SK-N-SH (cell line): ENCODE measurements around the gene CIB4. TPM values are rescaled to one million over a fixed set of nuclear protein-coding genes. Genes with fewer than 3 reads are reported as not detected.

Source experiments
- CTCF ChIA-PET: fragments of 300-600, 350-600 bp; formaldehyde crosslinking; extraction: SDS; loops from one replicate; lab custom pipeline; 2021; lab: Yijun Ruan, JAX
- POLR2A ChIA-PET: fragments of 350-600 bp; sonication (Branson Sonifier 250); formaldehyde crosslinking; extraction: SDS; loops from one replicate; lab custom pipeline; 2020; ENCODE audit warnings: antibody characterized with exemption, inconsistent platforms; lab: Yijun Ruan, JAX
- DNase-seq: peaks from one replicate; pipeline ENCODE4 v3.0.0; 2012
- H2AFZ ChIP-seq: fragments of 200-600 bp; sonication (generic); 2 replicates; pipeline ENCODE4 v1.8.1; 2016; ENCODE audit warnings: antibody characterized with exemption, mild to moderate bottlenecking, low read depth
- H3F3A ChIP-seq: fragments of 200-600 bp; sonication (generic); replicated peaks from 2 replicates; pipeline ENCODE3; 2016; ENCODE audit warnings: antibody characterized with exemption, mild to moderate bottlenecking; ENCODE audit not compliant: insufficient read depth
- H3K27ac ChIP-seq, 2 experiments: fragments of 200-500 bp in 1 of 2; fragments of 200-600 bp in 1 of 2; sonication (Bioruptor generic) in 1 of 2; sonication (generic), shearing (Covaris generic) in 1 of 2; 2 replicates each; pipeline versions ENCODE4 v1.5.1 to v1.6.1; 2014 to 2016; ENCODE audit warnings: low read depth in 2 of 2, inconsistent platforms in 1 of 2, low read length in 1 of 2, mild to moderate bottlenecking in 1 of 2, mixed read lengths in 1 of 2
- H3K27me3 ChIP-seq: fragments of 200-600 bp; sonication (generic), shearing (Covaris generic); 2 replicates; pipeline ENCODE4 v1.6.1; 2016; ENCODE audit warnings: mixed run types; ENCODE audit not compliant: insufficient read depth
- H3K36me3 ChIP-seq, 2 experiments: fragments of 200-500 bp in 1 of 2; fragments of 200-600 bp in 1 of 2; sonication (Bioruptor generic) in 1 of 2; sonication (generic) in 1 of 2; replicated peaks in 1 of 2; 2 replicates each; pipeline versions ENCODE3 to v1.5.1; 2014 to 2016; ENCODE audit warnings: low read length in 1 of 2, mild to moderate bottlenecking in 1 of 2; ENCODE audit not compliant: insufficient read depth in 2 of 2, control insufficient read depth in 1 of 2
- H3K4me1 ChIP-seq, 2 experiments: fragments of 200-500 bp in 1 of 2; fragments of 200-600 bp in 1 of 2; sonication (Bioruptor generic) in 1 of 2; sonication (generic), shearing (Covaris generic) in 1 of 2; 2 replicates each; pipeline versions ENCODE4 v1.5.1 to v1.6.1; 2014 to 2016; ENCODE audit warnings: low read depth in 1 of 2, low read length in 1 of 2, mixed run types in 1 of 2; ENCODE audit not compliant: insufficient read depth in 2 of 2, control insufficient read depth in 1 of 2
- H3K4me2 ChIP-seq: fragments of 200-600 bp; sonication (generic), shearing (Covaris generic); 2 replicates; pipeline ENCODE4 v1.6.1; 2017; ENCODE audit warnings: mixed run types
- H3K4me3 ChIP-seq, 2 experiments: fragments of 200-500 bp in 1 of 2; fragments of 200-600 bp in 1 of 2; sonication (Bioruptor generic) in 1 of 2; sonication (generic), shearing (Covaris generic) in 1 of 2; 2 replicates each; pipeline versions ENCODE4 v1.5.1 to v1.8.1; 2014 to 2016; ENCODE audit warnings: low read depth in 2 of 2, inconsistent platforms in 1 of 2, low read length in 1 of 2, mild to moderate bottlenecking in 1 of 2, mixed read lengths in 1 of 2, moderate library complexity in 1 of 2
- H3K79me2 ChIP-seq: fragments of 200-600 bp; sonication (generic); 2 replicates; pipeline ENCODE4 v1.8.1; 2017; ENCODE audit warnings: mild to moderate bottlenecking; ENCODE audit not compliant: insufficient read depth
- H3K9ac ChIP-seq: fragments of 200-600 bp; sonication (generic); 2 replicates; pipeline ENCODE4 v1.6.1; 2017; ENCODE audit warnings: mixed run types
- H3K9me2 ChIP-seq: fragments of 200-600 bp; sonication (generic); 2 replicates; pipeline ENCODE4 v1.6.1; 2017; ENCODE audit warnings: mixed run types
- H3K9me3 ChIP-seq: fragments of 200-600 bp; sonication (generic); 2 replicates; pipeline ENCODE4 v1.6.1; 2017; ENCODE audit warnings: mixed run types, mild to moderate bottlenecking, moderate library complexity
- H4K20me1 ChIP-seq: fragments of 200-600 bp; sonication (generic); 2 replicates; pipeline ENCODE4 v1.6.1; 2017; ENCODE audit warnings: mild to moderate bottlenecking, mixed run types; ENCODE audit not compliant: insufficient read depth
- CHD2 ChIP-seq: fragments of 150-350 bp; IDR thresholded peaks from 2 replicates; pipeline ENCODE4 v1.6.1; 2018; ENCODE audit warnings: low read length; ENCODE audit not compliant: partially characterized antibody
- EP300 ChIP-seq, 2 experiments: IDR thresholded peaks; 2 replicates each; pipeline versions ENCODE4 v1.4.0 to v1.6.1; 2012; ENCODE audit warnings: borderline replicate concordance in 1 of 2, low read depth in 1 of 2, low read length in 1 of 2
- RAD21 ChIP-seq: IDR thresholded peaks from 2 replicates; pipeline ENCODE4 v1.6.1; 2012; ENCODE audit warnings: mild to moderate bottlenecking, low read length
- RCOR1 ChIP-seq: fragments of 150-350 bp; IDR thresholded peaks from 2 replicates; pipeline ENCODE4 v1.6.1; 2017; ENCODE audit warnings: antibody characterized with exemption, low read length
- RFX5 ChIP-seq: IDR thresholded peaks from 2 replicates; pipeline ENCODE4 v1.6.1; 2012; ENCODE audit warnings: mild to moderate bottlenecking, improper control_type of control experiment, low read length
- USF2 ChIP-seq: fragments of 150-350 bp; IDR thresholded peaks from 2 replicates; pipeline ENCODE4 v1.6.1; 2017; ENCODE audit warnings: antibody characterized with exemption, low read length, low read depth, borderline replicate concordance
- WGBS: methylation state at CpG from one replicate; pipeline ENCODE4 v1.1.6; 2017; ENCODE audit warnings: low lambda C conversion rate; 5-methylcytosine and 5-hydroxymethylcytosine counted together
- polyA plus RNA-seq, 3 experiments: library from polyadenylated mRNA; depleted of rRNA; stranded (reverse); fragments of >200 nt; gene quantifications; 2 replicates each; pipeline ENCODE4 v1.2.3, GENCODE V29; 2012
- TF ChIP-seq, protein P1 (sequence below): IDR thresholded peaks from 2 replicates; pipeline ENCODE4; 2012

The CIB4 gene
- polyA plus RNA-seq, 1 of the 3 experiments (the other 2 are of a cell fraction) = not detected

GRCh38 chr2:26613241-26614215, 27.6 kb downstream of the CIB4 start:
- Histone ChIP-seq H3K4me2 (no peak overlapping the region), H3K4me1 (peaks cover 0 to 40% of the 10 kb centered on the region in 2 experiments; a peak in 1 of 4 replicates), H3K9me2 (no peaks in the 10 kb centered on the region), H3K4me3 (no peak overlapping the region), H3K27ac (no peak overlapping the region; a peak in 1 of 4 replicates), H3K36me3 (no peaks in the 10 kb centered on the region), H3K79me2 (no peaks in the 10 kb centered on the region), H3K9me3 (no peaks in the 10 kb centered on the region), H3K9ac (no peak overlapping the region), H3K27me3 (peaks cover 56% of the 10 kb centered on the region), H3F3A (no peaks in the 10 kb centered on the region), H4K20me1 (no peaks in the 10 kb centered on the region), H2AFZ (no peak overlapping the region)
- TF ChIP-seq RCOR1 (peak; percentile 72), USF2 (no peak), RAD21 (0 out of 2 replicates have a peak, but pooled peaks have one; percentile 11), EP300 (IDR thresholded peaks at IDR 0.05; ENCODE audit: borderline replicate concordance in 1 of 2, low read depth in 1 of 2, low read length in 1 of 2) (peak in 1 of 2 experiments; percentile 47; a peak in 1 of 4 replicates), CHD2 (no peak), RFX5 (no peak)
- peak; percentile 74 for DNase-seq
- ChIA-PET POLR2A (interaction anchor here (0.6 to 1.0 kb wide), 2 partner anchors 17 to 70 kb away, joined by 3 read pairs; no protein-coding TSS in a partner anchor), CTCF (interaction anchor here (1.0 to 18.4 kb wide), 9 partner anchors 8 to 329 kb away, joined by 3 to 944 read pairs (median 3); partner anchors contain the start of gene CIB4)
- 35% methylated on average over 10 of the region's 13 CpGs for WGBS

DNA sequence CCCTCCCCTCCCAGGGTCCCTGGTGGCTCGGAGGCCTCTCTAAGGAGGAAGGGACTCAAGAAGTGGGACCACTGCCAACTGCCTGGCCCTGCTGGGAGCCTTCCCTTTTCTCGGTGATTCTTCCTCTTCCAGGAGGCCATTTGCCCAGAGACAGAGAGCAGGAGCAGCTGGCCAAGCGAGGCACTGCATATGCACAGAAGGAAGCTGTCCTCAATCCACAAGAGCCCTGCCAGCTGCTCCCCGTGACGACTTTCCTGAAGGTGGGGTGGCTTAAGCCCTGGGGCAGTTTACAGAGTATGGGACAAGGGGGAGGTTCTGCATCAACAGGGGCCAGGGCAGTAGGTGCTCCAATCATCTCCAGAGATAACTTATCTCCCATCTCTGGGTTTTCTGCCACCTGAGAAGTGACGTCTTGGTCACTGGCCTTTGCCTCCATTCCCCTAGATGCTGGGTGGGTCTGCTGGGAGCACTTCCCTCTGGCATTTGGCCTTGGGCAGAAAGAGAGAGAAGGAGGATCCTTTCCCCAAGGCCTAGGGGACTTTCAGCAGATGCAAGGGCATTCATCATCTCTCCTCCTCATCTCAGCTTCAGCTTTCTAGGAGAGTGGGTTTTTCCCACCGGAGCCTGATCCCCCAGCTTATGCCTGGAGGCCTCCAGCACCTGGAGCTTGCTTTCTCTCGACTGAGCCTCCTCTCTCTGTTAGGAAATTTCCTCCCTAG, 28.5 kb downstream of the CIB4 start:
- 39% methylated on average over 7 of the region's 8 CpGs for WGBS
- Histone ChIP-seq H2AFZ (no peak overlapping the region), H3K9me2 (no peaks in the 10 kb centered on the region), H3K9me3 (no peaks in the 10 kb centered on the region), H3K36me3 (no peaks in the 10 kb centered on the region), H3K4me1 (peaks cover 0 to 40% of the 10 kb centered on the region in 2 experiments; a peak in 1 of 4 replicates), H3K79me2 (no peaks in the 10 kb centered on the region), H3F3A (no peaks in the 10 kb centered on the region), H3K27ac (no peak overlapping the region), H3K4me2 (no peak overlapping the region), H3K27me3 (peaks cover 51% of the 10 kb centered on the region), H3K9ac (no peak overlapping the region), H4K20me1 (no peaks in the 10 kb centered on the region), H3K4me3 (no peak overlapping the region)
- ChIA-PET POLR2A (interaction anchor here (0.6 to 1.0 kb wide), 2 partner anchors 18 to 71 kb away, joined by 3 read pairs; no protein-coding TSS in a partner anchor), CTCF (interaction anchor here (0.7 to 18.4 kb wide), 11 partner anchors 8 to 330 kb away, joined by 3 to 944 read pairs (median 3); partner anchors contain the start of gene CIB4)
- peak; percentile 26 for DNase-seq
- TF ChIP-seq, protein P1, sequence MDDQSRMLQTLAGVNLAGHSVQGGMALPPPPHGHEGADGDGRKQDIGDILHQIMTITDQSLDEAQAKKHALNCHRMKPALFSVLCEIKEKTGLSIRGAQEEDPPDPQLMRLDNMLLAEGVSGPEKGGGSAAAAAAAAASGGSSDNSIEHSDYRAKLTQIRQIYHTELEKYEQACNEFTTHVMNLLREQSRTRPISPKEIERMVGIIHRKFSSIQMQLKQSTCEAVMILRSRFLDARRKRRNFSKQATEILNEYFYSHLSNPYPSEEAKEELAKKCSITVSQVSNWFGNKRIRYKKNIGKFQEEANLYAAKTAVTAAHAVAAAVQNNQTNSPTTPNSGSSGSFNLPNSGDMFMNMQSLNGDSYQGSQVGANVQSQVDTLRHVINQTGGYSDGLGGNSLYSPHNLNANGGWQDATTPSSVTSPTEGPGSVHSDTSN = no peak
- TF ChIP-seq, all 33 proteins: peak for 0
